Mammary microvascular endothelial cell (primary cell): Measurements from ENCODE around the gene GBP5. TPM values are rescaled to one million over a fixed set of nuclear protein-coding genes. Genes with fewer than 3 reads are reported as not detected.

Source experiments
- total RNA-seq: library from RNA; depleted of rRNA; stranded (reverse); fragments of >200 nt; gene quantifications from 2 replicates; pipeline ENCODE4 v1.2.3, GENCODE V29; 2015

GBP5 gene
- 0.27 and 0.84 TPM in 2 replicates for total RNA-seq

GRCh38 chr1:89272269-89273041 is at the start of gene GBP5:
GBP5 (minus strand) TSS chr1:89272860; CDS start chr1:89269555, 3,305 bp downstream.

Other genes with a start within 250 kb of the GBP5 start
- 39.9 and 47.0 TPM in 2 replicates for gene GBP3, start 250.0 kb downstream of the GBP5 start, total RNA-seq
- gene GBP1, start 207.7 kb downstream of the GBP5 start, total RNA-seq, result 50.2 and 54.7 TPM in 2 replicates
- gene GBP2, start 146.7 kb downstream of the GBP5 start, total RNA-seq, result 27.1 and 30.9 TPM in 2 replicates
- not detected in 2 replicates for gene GBP7, start 96.9 kb downstream of the GBP5 start, total RNA-seq
- gene GBP4, start 73.9 kb downstream of the GBP5 start, total RNA-seq, result 22.5 and 22.8 TPM in 2 replicates
- not detected in 2 replicates for gene GBP6, start 91.2 kb upstream of the GBP5 start, total RNA-seq